ENCODE measurements around the gene TMCC3. TPM values are rescaled to one million over a fixed set of nuclear protein-coding genes. Genes with fewer than 3 reads are reported as not detected.
A peak's percentile ranks its signal among the peaks of the same experiment; 100 is the strongest.

TMCC3 gene
- total RNA-seq, 1 experiment from 2014 or later: 2.2 TPM

DNA sequence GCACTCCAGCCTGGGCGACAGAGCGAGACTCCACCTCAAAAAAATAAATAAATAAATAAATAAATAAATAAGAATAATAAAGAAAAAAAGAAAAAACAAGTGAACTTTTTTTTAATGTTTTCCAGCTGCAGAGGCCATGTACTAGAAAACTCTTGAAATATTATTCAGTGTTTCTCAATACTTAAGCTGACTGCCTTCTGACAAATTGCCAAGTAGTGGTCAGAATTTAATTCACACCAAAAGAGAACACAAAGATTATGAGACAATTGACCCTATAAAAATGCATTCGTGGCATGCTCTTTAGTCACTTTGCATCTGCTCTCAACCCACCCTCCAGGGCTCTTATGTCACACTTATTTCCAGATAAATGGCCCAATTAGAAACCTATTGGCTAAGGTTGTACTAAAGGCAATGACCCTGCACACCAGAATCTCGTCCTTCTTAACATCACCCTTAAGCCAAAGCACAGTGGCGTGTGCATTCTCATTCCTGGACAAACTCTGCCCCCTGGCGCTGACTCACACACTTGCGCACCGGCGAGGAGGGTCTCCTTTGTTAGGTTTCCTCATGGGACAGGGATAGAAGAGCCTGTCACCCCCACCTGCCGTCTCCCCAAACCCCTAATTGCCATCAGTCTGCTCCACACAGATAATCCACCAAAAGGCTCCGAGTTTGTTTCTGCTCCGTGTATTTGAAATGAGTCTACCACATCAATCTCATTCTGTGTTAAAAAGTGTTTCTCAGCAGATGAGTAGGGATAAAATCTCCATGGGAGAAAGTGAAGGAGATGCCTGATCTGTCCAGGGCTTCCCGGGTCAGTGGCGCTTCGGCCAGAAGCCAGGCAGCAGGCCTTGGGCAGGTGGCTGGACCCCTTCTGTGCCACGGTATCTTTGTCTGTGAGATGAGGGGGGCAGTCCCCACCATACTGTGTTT lies 117.6 kb downstream of the TMCC3 start:
- CTCF ChIA-PET: interaction anchor here (0.7 kb wide), 1 partner anchor 393 kb away, joined by 4 read pairs; no protein-coding TSS in a partner anchor
- TF ChIP-seq HMGA2 (CRISPR knock-in tag; IDR thresholded peaks at IDR 0.05): 0 out of 2 replicates have a peak, but pooled peaks have one; percentile 9
- no peak for TF ChIP-seq ESRRA (CRISPR knock-in tag; IDR thresholded peaks at IDR 0.05; ENCODE audit: borderline replicate concordance)
- TF ChIP-seq, protein P1, sequence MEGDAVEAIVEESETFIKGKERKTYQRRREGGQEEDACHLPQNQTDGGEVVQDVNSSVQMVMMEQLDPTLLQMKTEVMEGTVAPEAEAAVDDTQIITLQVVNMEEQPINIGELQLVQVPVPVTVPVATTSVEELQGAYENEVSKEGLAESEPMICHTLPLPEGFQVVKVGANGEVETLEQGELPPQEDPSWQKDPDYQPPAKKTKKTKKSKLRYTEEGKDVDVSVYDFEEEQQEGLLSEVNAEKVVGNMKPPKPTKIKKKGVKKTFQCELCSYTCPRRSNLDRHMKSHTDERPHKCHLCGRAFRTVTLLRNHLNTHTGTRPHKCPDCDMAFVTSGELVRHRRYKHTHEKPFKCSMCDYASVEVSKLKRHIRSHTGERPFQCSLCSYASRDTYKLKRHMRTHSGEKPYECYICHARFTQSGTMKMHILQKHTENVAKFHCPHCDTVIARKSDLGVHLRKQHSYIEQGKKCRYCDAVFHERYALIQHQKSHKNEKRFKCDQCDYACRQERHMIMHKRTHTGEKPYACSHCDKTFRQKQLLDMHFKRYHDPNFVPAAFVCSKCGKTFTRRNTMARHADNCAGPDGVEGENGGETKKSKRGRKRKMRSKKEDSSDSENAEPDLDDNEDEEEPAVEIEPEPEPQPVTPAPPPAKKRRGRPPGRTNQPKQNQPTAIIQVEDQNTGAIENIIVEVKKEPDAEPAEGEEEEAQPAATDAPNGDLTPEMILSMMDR (IDR thresholded peaks at IDR 0.05): peak; percentile 71
- Mint-ChIP-seq H3K27me3 (ENCODE audit: low read depth) (no peaks in the 10 kb centered on the region), H3K4me3 (no peak overlapping the region), H3K9me3 (no peaks in the 10 kb centered on the region), H3K4me1 (peaks cover 9% of the 10 kb centered on the region; the same call in 1 of the 2 replicates), H3K36me3 (no peaks in the 10 kb centered on the region), H3K27ac (no peak overlapping the region)
- POLR2A ChIA-PET: no interaction called here
- ATAC-seq (peak; percentile 95), DNase-seq (ENCODE audit: low spot score) (peak; percentile 88)

GRCh38 chr12:94531196-94531720 lies 119.1 kb downstream of the TMCC3 start:
- Mint-ChIP-seq H3K36me3 (no peaks in the 10 kb centered on the region), H3K4me3 (no peak overlapping the region), H3K27me3 (ENCODE audit: low read depth) (no peaks in the 10 kb centered on the region), H3K27ac (no peak overlapping the region), H3K9me3 (no peaks in the 10 kb centered on the region), H3K4me1 (peaks cover 9% of the 10 kb centered on the region; the same call in 1 of the 2 replicates)
- ChIA-PET CTCF (interaction anchor here (1.5 to 1.6 kb wide), 2 partner anchors 202 to 397 kb away, joined by 3 to 4 read pairs; no protein-coding TSS in a partner anchor), POLR2A (no interaction called here)
- TF ChIP-seq CDX4 (CRISPR knock-in tag; IDR thresholded peaks at IDR 0.05; ENCODE audit: borderline replicate concordance) (no peak), IRF1 (CRISPR knock-in tag; IDR thresholded peaks at IDR 0.05) (no peak), OVOL2 (CRISPR knock-in tag; IDR thresholded peaks at IDR 0.05; ENCODE audit: borderline replicate concordance) (no peak), GRHL2 (CRISPR knock-in tag; IDR thresholded peaks at IDR 0.05; ENCODE audit: insufficient replicate concordance, severe bottlenecking) (no peak), GABPB1 (CRISPR knock-in tag; IDR thresholded peaks at IDR 0.05) (no peak), ZBTB21 (CRISPR knock-in tag; IDR thresholded peaks at IDR 0.05; ENCODE audit: borderline replicate concordance) (no peak), ZNF317 (CRISPR knock-in tag; IDR thresholded peaks at IDR 0.05; ENCODE audit: borderline replicate concordance, low read depth) (no peak), NFYB (CRISPR knock-in tag; conservative IDR thresholded peaks at IDR 0.05; ENCODE audit: low read depth) (no peak), ZNF281 (CRISPR knock-in tag; IDR thresholded peaks at IDR 0.05) (no peak), ZNF396 (CRISPR knock-in tag; IDR thresholded peaks at IDR 0.05; ENCODE audit: borderline replicate concordance) (no peak), EMX1 (CRISPR knock-in tag; IDR thresholded peaks at IDR 0.05) (no peak), PRDM15 (CRISPR knock-in tag; IDR thresholded peaks at IDR 0.05) (no peak), ZNF671 (CRISPR knock-in tag; IDR thresholded peaks at IDR 0.05) (no peak), NR1H2 (CRISPR knock-in tag; IDR thresholded peaks at IDR 0.05) (no peak), CREB1 (CRISPR knock-in tag; IDR thresholded peaks at IDR 0.05) (no peak), ZNF219 (CRISPR knock-in tag; IDR thresholded peaks at IDR 0.05; ENCODE audit: borderline replicate concordance) (no peak), MXD4 (CRISPR knock-in tag; IDR thresholded peaks at IDR 0.05; ENCODE audit: borderline replicate concordance) (no peak), JUN (CRISPR knock-in tag; IDR thresholded peaks at IDR 0.05) (no peak)
- TF ChIP-seq, protein P2, sequence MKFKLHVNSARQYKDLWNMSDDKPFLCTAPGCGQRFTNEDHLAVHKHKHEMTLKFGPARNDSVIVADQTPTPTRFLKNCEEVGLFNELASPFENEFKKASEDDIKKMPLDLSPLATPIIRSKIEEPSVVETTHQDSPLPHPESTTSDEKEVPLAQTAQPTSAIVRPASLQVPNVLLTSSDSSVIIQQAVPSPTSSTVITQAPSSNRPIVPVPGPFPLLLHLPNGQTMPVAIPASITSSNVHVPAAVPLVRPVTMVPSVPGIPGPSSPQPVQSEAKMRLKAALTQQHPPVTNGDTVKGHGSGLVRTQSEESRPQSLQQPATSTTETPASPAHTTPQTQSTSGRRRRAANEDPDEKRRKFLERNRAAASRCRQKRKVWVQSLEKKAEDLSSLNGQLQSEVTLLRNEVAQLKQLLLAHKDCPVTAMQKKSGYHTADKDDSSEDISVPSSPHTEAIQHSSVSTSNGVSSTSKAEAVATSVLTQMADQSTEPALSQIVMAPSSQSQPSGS (CRISPR knock-in tag; IDR thresholded peaks at IDR 0.05; ENCODE audit: borderline replicate concordance, low read depth): no peak
- DNase-seq (ENCODE audit: low spot score) (no peak), ATAC-seq (no peak)
